ENCODE measurements around the gene GIMAP5.

DNA sequence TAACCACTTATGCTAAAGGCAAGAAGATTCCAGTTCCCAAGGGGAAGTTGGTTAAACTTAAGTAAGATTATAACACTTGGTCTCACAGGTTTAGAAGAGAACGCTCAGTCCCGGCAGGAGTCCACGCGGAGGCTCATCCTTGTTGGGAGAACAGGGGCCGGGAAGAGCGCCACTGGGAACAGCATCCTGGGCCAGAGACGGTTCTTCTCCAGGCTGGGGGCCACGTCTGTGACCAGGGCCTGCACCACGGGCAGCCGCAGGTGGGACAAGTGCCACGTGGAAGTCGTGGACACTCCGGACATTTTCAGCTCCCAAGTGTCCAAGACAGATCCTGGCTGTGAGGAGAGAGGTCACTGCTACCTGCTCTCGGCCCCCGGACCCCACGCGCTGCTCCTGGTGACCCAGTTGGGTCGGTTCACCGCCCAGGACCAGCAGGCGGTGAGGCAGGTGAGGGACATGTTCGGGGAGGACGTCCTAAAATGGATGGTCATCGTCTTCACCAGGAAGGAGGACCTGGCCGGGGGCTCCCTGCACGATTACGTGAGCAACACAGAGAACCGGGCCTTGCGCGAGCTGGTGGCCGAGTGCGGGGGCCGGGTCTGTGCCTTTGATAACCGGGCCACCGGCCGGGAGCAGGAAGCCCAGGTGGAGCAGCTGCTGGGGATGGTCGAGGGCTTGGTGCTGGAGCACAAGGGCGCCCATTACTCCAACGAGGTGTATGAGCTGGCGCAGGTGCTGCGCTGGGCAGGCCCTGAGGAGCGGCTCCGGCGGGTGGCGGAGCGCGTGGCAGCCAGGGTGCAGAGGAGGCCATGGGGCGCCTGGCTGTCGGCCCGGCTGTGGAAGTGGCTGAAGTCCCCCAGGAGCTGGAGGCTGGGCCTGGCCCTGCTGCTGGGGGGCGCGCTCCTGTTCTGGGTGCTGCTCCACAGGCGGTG lies 17.0 kb upstream of the GIMAP5 start:
- TF ChIP-seq, protein P1, sequence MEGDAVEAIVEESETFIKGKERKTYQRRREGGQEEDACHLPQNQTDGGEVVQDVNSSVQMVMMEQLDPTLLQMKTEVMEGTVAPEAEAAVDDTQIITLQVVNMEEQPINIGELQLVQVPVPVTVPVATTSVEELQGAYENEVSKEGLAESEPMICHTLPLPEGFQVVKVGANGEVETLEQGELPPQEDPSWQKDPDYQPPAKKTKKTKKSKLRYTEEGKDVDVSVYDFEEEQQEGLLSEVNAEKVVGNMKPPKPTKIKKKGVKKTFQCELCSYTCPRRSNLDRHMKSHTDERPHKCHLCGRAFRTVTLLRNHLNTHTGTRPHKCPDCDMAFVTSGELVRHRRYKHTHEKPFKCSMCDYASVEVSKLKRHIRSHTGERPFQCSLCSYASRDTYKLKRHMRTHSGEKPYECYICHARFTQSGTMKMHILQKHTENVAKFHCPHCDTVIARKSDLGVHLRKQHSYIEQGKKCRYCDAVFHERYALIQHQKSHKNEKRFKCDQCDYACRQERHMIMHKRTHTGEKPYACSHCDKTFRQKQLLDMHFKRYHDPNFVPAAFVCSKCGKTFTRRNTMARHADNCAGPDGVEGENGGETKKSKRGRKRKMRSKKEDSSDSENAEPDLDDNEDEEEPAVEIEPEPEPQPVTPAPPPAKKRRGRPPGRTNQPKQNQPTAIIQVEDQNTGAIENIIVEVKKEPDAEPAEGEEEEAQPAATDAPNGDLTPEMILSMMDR (IDR thresholded peaks at IDR 0.05; ENCODE audit: low read length): no peak
- no peak for TF ChIP-seq EZH2 (optimal IDR thresholded peaks at IDR 0.05; ENCODE audit: low read depth, low read length)

All from MM.1S (cell line).